PC-3 (cell line): ENCODE measurements around the gene MKLN1.

Experiments
- EZH2 ChIP-seq: fragments of 300-600 bp; sonication (generic); IDR thresholded peaks from one replicate; pipeline ENCODE4 v1.6.1; 2017; ENCODE audit warnings: antibody characterized with exemption, mild to moderate bottlenecking, low read length; ENCODE audit not compliant: unreplicated experiment
- EZH2phosphoT487 ChIP-seq: fragments of 300-600 bp; sonication (generic); IDR thresholded peaks from 2 replicates; pipeline ENCODE4 v1.6.1; 2018; ENCODE audit warnings: mild to moderate bottlenecking, antibody characterized with exemption, low read length, borderline replicate concordance
- TF ChIP-seq, protein P1 (sequence below): fragments of 300-600 bp; sonication (generic); conservative IDR thresholded peaks from 2 replicates; pipeline ENCODE4 v1.5.1; 2017; ENCODE audit warnings: antibody characterized with exemption, low read depth, mild to moderate bottlenecking, low read length

DNA sequence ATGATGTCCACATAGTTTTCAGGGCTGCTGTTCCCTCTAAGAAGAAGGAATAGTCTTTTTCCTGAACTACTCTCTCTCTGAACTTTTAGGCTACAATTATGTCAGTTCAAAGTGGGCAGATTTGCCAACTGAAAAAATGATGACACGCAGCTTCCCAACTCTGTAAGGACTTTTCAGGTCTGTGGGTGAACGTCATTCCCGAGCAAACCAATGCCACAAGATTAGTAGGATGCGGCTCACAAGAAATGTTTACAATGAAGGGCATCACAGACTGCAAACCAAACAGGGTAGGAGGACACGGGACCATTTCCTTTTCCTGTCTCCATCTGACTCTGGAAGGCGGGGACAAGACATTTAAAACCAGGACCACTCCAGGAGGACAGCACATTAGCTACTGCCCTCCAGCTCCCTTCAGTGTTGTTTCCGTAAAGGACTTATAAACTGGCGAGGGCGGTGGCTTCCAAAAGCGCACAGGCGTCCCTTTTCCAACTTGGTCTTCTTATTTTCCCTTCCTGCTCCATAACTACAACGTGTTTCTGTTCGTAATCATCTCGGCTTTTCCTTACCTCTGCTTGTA, 539 bp upstream of the MKLN1 start:
- TF ChIP-seq EZH2 (no peak), EZH2phosphoT487 (no peak)
- TF ChIP-seq, protein P1, sequence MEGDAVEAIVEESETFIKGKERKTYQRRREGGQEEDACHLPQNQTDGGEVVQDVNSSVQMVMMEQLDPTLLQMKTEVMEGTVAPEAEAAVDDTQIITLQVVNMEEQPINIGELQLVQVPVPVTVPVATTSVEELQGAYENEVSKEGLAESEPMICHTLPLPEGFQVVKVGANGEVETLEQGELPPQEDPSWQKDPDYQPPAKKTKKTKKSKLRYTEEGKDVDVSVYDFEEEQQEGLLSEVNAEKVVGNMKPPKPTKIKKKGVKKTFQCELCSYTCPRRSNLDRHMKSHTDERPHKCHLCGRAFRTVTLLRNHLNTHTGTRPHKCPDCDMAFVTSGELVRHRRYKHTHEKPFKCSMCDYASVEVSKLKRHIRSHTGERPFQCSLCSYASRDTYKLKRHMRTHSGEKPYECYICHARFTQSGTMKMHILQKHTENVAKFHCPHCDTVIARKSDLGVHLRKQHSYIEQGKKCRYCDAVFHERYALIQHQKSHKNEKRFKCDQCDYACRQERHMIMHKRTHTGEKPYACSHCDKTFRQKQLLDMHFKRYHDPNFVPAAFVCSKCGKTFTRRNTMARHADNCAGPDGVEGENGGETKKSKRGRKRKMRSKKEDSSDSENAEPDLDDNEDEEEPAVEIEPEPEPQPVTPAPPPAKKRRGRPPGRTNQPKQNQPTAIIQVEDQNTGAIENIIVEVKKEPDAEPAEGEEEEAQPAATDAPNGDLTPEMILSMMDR, result no peak
